ENCODE results near the gene GAA.

GAA gene

GRCh38 chr17:80116276-80116920 is 15.0 kb downstream of the GAA start:
- no peak overlapping the region for H3K4me3 ChIP-seq (ENCODE audit: low read depth, low read length)

GRCh38 chr17:80116921-80117380 is 15.6 kb downstream of the GAA start:
- no peak overlapping the region for H3K4me3 ChIP-seq (ENCODE audit: low read depth, low read length)

DNA sequence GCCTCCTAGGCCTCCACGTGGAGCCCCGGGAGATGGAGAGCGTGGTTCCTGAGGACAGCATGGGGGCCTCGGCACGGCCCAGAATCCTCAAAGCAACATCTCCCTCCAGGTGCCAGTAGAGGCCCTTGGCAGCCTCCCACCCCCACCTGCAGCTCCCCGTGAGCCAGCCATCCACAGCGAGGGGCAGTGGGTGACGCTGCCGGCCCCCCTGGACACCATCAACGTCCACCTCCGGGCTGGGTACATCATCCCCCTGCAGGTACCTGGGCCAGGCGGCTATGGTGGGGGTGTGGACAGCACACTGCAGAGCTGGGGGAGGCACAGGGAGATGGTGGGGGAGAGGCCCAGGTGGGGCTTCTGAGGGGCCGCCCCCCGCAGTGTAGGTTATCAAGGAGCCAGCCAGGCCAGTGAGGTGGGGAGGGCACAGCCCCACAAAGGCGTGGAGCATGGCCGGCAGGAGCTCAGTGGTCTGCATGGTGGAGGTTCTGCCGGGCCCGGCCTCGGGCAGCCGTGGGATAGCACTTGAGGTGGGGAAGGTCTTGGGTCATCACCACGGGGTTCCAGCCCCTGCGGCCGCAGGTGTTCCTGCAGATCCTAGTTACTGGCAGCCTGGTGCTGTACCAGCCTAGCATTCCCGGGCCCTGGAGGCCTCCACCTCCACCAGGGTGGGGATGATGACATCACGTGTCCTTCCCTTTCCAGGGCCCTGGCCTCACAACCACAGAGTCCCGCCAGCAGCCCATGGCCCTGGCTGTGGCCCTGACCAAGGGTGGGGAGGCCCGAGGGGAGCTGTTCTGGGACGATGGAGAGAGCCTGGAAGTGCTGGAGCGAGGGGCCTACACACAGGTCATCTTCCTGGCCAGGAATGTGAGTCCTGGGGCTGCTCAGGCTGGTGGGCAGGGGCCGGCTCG is 16.4 kb downstream of the GAA start:
- H3K4me3 ChIP-seq (ENCODE audit: low read depth, low read length): no peak overlapping the region

GRCh38 chr17:80118601-80119270 is 17.4 kb downstream of the GAA start:
- H3K4me3 ChIP-seq (ENCODE audit: low read depth, low read length): no peak overlapping the region

GRCh38 chr17:80119271-80119791 is 17.9 kb downstream of the GAA start:
- H3K4me3 ChIP-seq (ENCODE audit: low read depth, low read length): no peak overlapping the region

DNA sequence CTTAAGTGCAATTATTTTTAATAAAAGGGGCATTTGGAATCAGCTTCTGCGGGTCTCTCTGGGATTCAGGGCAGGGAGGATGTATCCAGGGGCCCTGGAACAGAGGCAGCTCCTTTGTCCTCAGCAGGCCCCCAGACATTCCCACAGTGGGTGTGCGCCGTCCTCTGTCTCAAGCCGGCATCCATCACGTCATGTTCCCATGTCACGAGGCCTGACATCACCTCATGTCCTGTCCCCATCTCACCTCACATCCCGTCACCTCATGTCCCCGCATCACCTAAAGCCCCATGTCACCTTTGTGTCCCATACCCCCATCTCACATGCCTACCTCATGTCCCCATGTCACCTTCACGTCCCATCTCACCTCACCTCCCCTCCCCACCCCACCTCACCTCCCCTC is 18.5 kb downstream of the GAA start:
- no peak overlapping the region for H3K4me3 ChIP-seq (ENCODE audit: low read depth, low read length)

DNA sequence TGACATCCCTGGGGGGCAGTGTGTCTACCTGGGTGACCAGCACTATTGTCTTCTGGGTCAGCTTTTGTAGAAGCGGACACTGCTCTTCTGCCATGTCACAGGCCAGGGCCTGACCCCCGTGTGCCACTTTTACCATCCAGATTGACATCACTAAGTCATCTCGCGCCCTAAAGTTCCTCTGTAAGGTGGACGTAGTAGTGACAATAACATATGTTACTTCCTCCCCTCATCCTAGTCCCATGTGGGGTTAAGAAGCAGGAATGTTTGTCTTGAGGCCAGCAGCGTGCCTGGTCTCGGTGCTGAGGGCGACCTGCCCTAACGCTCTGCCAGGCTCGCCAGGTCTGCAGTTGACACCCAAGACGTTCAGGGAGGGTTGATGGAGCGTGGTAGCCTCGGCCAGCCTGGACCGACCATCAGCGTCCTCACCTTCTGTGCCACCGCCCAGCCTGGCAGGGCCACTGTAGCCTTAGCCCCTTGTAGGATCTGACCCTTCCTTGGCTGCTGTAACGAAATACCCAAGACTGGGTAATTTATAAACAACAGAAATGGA is 20.7 kb downstream of the GAA start:
- H3K4me3 ChIP-seq (ENCODE audit: low read depth, low read length): no peak overlapping the region

- H3K4me3 ChIP-seq (ENCODE audit: low read depth, low read length): no peak overlapping the region
Observed at GRCh38 chr17:80122926-80123505, 21.6 kb downstream of the GAA start.

GRCh38 chr17:80123791-80124190 is 22.4 kb downstream of the GAA start:
- H3K4me3 ChIP-seq (ENCODE audit: low read depth, low read length): no peak overlapping the region

DNA sequence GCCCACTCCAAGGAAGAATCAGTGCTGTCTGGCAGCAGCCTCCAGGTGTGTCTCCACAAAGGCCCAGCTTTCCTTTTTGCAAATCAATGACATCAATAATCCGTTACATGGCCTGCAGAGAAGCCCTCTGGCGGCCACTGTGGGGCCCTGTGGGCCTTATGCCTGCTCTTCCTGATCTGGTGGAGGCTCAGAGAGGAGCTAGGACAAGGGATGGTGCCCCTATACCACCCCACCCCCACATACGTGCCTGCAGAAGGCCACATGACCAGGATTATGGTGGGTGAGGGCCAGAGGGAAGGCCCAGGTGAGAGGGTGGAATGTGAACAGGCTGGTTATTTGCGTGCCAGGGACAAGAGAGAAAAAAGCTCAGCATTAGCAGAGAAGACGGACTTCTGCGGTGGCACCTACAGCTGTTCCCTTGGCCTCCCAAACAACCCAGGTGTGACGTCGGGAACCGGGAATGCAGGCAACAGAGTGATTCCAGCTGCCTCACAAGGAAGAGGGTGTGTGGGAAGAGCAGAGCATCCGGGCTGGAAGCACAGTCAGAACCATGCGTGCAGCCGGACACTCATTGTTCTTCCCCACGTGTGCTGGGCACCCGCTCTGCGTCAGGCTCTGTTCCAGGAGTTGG is 23.1 kb downstream of the GAA start:
- no peak overlapping the region for H3K4me3 ChIP-seq (ENCODE audit: low read depth, low read length)

GRCh38 chr17:80125656-80126448 is 24.5 kb downstream of the GAA start:
- H3K4me3 ChIP-seq (ENCODE audit: low read depth, low read length): no peak overlapping the region

- no peak overlapping the region for H3K4me3 ChIP-seq (ENCODE audit: low read depth, low read length)
Observed at GRCh38 chr17:80126449-80126715, 25.0 kb downstream of the GAA start.

- H3K4me3 ChIP-seq (ENCODE audit: low read depth, low read length): no peak overlapping the region
Observed at GRCh38 chr17:80129006-80129565, 27.7 kb downstream of the GAA start.

GRCh38 chr17:80130992-80131391 is 29.6 kb downstream of the GAA start:
- H3K4me3 ChIP-seq (ENCODE audit: low read depth, low read length): no peak overlapping the region

- H3K4me3 ChIP-seq (ENCODE audit: low read depth, low read length): no peak overlapping the region
Observed at GRCh38 chr17:80132906-80133625, 31.7 kb downstream of the GAA start.

GRCh38 chr17:80133626-80133970 is 32.2 kb downstream of the GAA start:
- no peak overlapping the region for H3K4me3 ChIP-seq (ENCODE audit: low read depth, low read length)

DNA sequence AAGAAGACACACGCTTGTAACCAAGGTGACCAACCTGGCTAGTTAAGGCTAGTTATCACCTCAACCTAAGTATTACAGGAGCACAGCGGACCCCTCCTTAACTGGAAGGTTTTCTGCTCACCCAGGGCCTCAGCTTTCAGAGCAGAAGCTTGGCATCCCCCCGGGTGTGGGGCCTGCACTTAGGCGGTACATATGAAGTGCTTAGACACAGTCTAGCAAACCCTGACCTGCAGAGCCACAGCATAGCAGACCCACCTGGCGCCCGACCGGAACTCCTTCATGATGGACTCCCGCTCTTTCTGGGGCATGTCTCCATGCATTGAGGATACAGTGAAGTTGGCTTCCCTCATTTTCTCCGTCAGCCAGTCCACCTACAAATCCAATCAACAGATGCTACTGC is 35.8 kb downstream of the GAA start:
- H3K4me3 ChIP-seq (ENCODE audit: low read depth, low read length): no peak overlapping the region

- H3K4me3 ChIP-seq (ENCODE audit: low read depth, low read length): no peak overlapping the region
Observed at GRCh38 chr17:80138856-80139426, 37.6 kb downstream of the GAA start.
